IPS-20b (cell line): ENCODE measurements around the gene RAD51B.

Experiments used
- H3K27ac ChIP-seq: one replicate; pipeline ENCODE4 v1.5.1; 2013; ENCODE audit warnings: low read length
- H3K27me3 ChIP-seq: 2 replicates; pipeline ENCODE4 v1.6.1; 2013; ENCODE audit warnings: mild to moderate bottlenecking, low read length, inconsistent platforms; ENCODE audit not compliant: insufficient read depth
- H3K36me3 ChIP-seq: 2 replicates; pipeline ENCODE4 v1.6.1; 2013; ENCODE audit warnings: low read depth, mild to moderate bottlenecking, inconsistent platforms, low read length, moderate library complexity; ENCODE audit not compliant: insufficient read depth
- H3K4me1 ChIP-seq: 2 replicates; pipeline ENCODE4 v1.6.1; 2013; ENCODE audit warnings: mild to moderate bottlenecking, control low read depth, inconsistent platforms, low read length, moderate library complexity; ENCODE audit not compliant: insufficient read depth
- H3K4me3 ChIP-seq: 2 replicates; pipeline ENCODE4 v1.5.1; 2013; ENCODE audit warnings: mild to moderate bottlenecking, low read length, inconsistent platforms
- H3K9ac ChIP-seq: 2 replicates; pipeline ENCODE4 v1.6.1; 2013; ENCODE audit warnings: low read depth, mild to moderate bottlenecking, inconsistent platforms, low read length, moderate library complexity
- H3K9me3 ChIP-seq: 2 replicates; pipeline ENCODE4 v1.6.1; 2013; ENCODE audit warnings: mild to moderate bottlenecking, low read depth, low read length, inconsistent platforms; ENCODE audit not compliant: insufficient read depth

RAD51B gene

DNA sequence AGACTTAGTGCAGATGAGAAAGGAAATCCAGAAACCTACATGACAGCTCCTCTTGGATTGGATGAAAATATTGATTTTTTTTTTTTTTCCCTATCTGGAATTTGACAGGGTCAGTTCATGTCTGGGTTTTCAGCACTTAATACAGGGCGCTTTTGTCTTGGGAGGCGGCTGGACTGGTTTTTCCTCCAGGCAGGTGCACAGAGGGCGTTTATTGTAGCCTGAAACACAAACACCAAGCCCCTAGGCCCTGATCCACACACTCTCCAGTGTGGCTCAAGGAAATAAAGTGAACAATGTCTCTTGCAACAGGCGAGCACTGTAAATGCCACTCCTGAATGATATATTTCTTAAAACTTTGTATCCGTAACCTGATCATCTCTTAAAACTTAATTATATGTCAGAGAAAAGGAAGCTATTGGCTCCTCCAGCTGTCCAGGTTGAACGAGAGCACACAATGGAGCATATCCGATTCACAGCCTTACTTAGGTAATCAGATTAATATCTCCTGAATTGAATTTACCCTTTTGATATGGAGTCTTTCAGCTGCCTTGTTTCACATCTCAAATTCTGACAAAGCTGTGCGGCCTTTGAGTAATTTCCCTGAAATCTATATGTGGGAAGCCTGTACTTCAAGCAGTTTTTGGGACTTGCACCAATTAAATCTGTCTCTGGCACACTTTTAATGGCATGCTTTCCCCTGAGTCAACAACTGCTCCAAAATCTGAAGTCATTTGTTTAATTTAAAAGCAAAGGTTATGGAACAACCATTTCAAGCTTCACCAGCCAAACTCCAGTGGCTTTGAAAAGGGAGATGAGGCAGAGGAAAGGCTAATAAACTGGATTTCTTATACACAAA lies 487.6 kb downstream of the RAD51B start:
- Histone ChIP-seq H3K4me1 (peaks cover 4% of the 10 kb centered on the region; the same call in 1 of the 2 replicates), H3K27me3 (no peaks in the 10 kb centered on the region), H3K9ac (no peak overlapping the region), H3K9me3 (peaks cover 2% of the 10 kb centered on the region; the same call in 1 of the 2 replicates), H3K36me3 (no peaks in the 10 kb centered on the region), H3K27ac (no peak overlapping the region), H3K4me3 (no peak overlapping the region)

DNA sequence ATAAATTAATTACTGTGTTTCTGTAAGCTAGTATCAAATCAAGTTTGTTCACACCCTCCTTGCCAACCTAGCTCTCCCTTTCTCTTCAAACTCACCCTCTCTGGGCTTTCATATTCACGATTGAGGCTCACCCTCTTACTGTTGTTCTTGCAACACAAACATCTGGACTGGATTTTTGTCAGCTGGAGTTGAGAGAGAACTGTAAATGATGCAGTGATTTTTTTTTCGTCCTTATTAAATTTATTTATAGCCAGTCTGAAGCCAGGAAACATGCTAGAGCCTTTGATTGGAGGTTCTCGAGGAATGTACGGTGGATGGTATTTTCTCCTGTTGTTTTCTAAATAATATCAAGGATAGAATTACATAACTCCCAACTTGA lies 488.2 kb downstream of the RAD51B start:
- H3K9ac ChIP-seq: no peak overlapping the region
- peaks cover 4% of the 10 kb centered on the region; the same call in 1 of the 2 replicates for H3K4me1 ChIP-seq
- no peaks in the 10 kb centered on the region for H3K9me3 ChIP-seq
- no peak overlapping the region for H3K4me3 ChIP-seq
- H3K36me3 ChIP-seq: no peaks in the 10 kb centered on the region
- H3K27me3 ChIP-seq: no peaks in the 10 kb centered on the region
- H3K27ac ChIP-seq: no peak overlapping the region

DNA sequence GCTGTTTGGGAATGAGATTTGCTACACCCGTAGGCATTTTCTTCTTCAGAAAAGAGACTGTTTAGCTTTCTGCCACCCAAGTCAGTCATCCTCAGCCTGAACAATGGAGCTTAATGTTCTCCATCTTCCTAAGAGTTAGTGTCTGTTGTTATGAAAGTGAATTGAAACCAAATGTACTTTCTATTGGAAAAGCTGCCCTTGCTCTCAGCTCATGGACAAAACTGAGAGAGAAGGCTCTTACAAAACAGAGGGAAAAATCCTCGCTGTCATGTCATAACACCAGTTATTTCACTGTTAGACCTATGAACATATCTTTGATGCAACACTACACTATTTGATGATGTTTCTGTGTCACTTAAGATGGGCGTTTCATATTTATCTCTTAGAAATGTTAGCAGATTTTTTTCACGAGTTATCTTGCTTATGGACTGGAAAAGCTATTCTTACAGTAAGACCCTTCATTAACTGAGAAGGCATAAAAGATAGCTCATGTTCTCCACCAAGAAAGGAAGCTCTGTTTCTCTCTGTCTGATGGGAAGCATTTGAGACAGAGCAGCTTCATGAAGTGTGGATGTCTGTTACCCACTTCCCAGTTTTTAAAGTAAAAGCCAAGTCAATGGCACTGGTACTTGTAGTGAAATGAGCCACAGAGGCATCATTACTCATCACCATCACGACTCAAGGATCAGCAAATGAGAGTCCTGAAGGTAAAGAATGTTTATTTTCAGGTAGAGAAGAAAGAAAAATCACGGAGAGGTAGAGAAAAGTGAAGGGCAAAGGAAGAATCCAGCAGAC lies 489.3 kb downstream of the RAD51B start:
- Histone ChIP-seq H3K27ac (no peak overlapping the region), H3K9ac (no peak overlapping the region), H3K4me1 (peaks cover 12% of the 10 kb centered on the region; the same call in 1 of the 2 replicates)

DNA sequence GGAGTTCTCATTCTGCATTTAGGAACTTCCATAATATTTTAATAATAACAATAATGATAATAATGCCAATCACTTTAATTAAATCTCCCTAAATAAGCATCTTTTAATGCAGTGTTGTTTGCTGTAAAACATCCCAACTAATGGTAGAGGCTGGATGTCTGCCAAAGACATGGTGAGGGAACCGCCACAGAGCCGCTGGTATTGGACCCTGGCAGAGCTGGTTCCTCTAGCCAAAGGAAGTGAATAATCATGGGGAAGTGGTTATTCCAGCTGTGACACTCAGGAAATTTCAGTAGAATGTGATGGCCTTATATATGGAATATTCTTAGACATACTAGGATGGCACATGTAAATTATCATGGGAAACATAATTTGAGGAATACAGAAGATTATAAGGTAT lies 490.0 kb downstream of the RAD51B start:
- no peaks in the 10 kb centered on the region for H3K27me3 ChIP-seq
- no peaks in the 10 kb centered on the region for H3K36me3 ChIP-seq
- H3K4me3 ChIP-seq: no peak overlapping the region
- no peak overlapping the region for H3K27ac ChIP-seq
- no peak overlapping the region for H3K9ac ChIP-seq
- no peaks in the 10 kb centered on the region for H3K9me3 ChIP-seq
- H3K4me1 ChIP-seq: peaks cover 12% of the 10 kb centered on the region; the same call in 1 of the 2 replicates

More for the DNA sequence above, 489.3 kb downstream of the RAD51B start:
- Histone ChIP-seq H3K27me3 (no peaks in the 10 kb centered on the region), H3K9me3 (no peaks in the 10 kb centered on the region), H3K4me3 (no peak overlapping the region), H3K36me3 (no peaks in the 10 kb centered on the region)

DNA sequence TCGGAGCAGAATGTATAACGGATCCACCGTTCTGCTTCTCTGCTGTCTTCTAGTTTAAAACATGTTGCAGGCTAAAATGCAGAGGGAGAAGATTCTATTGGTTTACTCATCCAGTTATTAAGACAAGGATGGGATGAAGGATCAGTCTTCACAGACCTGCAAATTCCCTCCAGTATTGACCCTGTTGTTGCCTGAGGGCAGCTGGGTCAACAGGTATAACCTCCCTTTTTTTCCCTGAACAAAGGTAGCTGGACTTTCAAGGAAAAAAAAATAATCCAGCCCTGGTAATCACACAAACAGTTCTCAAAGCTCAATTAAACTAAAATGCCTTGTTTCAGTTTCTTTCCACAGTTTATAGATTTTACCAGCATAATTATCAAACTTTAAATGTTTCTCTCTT lies 492.7 kb downstream of the RAD51B start:
- no peak overlapping the region for H3K9ac ChIP-seq
- H3K4me1 ChIP-seq: peaks cover 12% of the 10 kb centered on the region; the same call in 1 of the 2 replicates
- H3K27ac ChIP-seq: no peak overlapping the region
- no peaks in the 10 kb centered on the region for H3K27me3 ChIP-seq
- no peaks in the 10 kb centered on the region for H3K36me3 ChIP-seq
- no peak overlapping the region for H3K4me3 ChIP-seq
- H3K9me3 ChIP-seq: no peaks in the 10 kb centered on the region

DNA sequence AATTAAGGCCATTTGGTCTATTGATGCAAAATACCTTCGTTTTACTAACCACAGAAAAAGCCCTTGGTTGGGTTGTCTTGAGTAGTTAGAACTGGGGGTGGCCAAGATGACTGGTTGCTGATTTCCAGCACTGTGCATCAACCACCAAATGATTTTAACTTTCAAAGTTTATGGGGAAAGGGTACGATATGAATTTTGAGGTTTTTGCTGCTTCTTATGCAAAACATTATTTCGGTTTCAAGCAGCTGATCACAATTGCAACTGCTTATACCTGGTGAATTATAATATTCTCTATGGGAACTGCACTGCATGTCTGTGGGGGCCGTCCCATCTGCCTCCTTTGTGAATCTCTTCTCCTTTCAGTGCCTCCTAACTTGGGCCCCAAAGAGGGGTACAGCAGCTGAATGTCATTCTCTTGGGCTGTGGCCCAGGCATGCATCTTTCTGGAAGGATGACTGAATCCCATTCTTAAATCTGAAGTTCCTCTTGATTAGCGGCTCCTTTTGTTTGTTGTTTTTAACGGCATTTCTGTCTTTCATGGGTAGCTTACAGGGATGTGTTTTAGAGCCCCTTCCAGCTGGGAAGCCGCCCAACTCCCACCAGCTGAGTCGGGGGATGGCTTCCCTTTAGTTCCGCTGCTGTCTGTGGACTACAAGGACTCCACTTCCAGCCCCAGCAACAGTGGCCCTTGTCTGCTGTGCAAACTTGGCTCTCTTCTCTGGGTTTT lies 493.5 kb downstream of the RAD51B start:
- no peak overlapping the region for H3K9ac ChIP-seq
- no peaks in the 10 kb centered on the region for H3K9me3 ChIP-seq
- H3K36me3 ChIP-seq: no peaks in the 10 kb centered on the region
- H3K4me1 ChIP-seq: peaks cover 8% of the 10 kb centered on the region; the same call in 1 of the 2 replicates
- no peaks in the 10 kb centered on the region for H3K27me3 ChIP-seq
- no peak overlapping the region for H3K4me3 ChIP-seq
- no peak overlapping the region for H3K27ac ChIP-seq

DNA sequence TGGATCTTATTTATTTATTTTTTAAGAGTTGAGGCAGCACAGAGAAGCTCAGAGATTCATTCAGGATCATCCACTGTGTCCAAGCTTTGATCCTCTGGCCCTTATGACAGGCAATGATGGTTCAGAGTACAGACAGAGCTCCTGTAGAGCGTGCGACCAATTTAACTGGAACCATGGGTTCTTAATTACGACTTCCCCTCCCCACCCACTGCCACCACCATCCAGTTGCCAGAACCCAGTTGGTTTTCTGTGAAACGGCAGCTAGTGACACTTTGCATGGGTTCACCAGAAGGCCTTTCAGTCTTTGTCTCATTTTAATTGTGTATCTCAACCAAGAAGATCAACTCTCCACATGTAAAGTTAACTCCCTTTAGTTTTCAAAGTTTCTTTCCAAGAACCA lies 495.1 kb downstream of the RAD51B start:
- Histone ChIP-seq H3K9ac (no peak overlapping the region), H3K27ac (no peak overlapping the region), H3K4me1 (peaks cover 8% of the 10 kb centered on the region; the same call in 1 of the 2 replicates), H3K9me3 (no peaks in the 10 kb centered on the region), H3K4me3 (no peak overlapping the region), H3K27me3 (no peaks in the 10 kb centered on the region), H3K36me3 (no peaks in the 10 kb centered on the region)

DNA sequence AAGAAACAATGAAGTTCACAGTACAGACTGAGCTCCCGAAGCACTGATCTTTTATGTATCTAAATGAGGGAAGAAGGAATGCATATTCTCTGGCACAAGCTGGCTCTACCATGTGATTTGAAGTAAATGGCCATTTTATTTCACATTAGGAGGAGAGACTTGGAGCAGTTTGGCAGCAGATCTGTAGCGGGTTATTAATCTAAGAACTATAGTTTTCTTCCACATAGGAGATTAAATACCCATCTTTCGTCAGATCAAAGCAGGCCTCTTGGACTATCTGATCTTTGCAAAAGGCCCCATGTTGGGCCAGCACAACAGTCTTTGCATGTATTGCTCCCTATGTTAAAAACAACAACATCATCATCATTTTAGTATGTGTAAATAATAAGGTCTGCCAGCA lies 495.5 kb downstream of the RAD51B start:
- Histone ChIP-seq H3K27me3 (no peaks in the 10 kb centered on the region), H3K27ac (no peak overlapping the region), H3K36me3 (no peaks in the 10 kb centered on the region), H3K9me3 (no peaks in the 10 kb centered on the region), H3K4me3 (no peak overlapping the region), H3K9ac (no peak overlapping the region), H3K4me1 (peaks cover 8% of the 10 kb centered on the region; the same call in 1 of the 2 replicates)

DNA sequence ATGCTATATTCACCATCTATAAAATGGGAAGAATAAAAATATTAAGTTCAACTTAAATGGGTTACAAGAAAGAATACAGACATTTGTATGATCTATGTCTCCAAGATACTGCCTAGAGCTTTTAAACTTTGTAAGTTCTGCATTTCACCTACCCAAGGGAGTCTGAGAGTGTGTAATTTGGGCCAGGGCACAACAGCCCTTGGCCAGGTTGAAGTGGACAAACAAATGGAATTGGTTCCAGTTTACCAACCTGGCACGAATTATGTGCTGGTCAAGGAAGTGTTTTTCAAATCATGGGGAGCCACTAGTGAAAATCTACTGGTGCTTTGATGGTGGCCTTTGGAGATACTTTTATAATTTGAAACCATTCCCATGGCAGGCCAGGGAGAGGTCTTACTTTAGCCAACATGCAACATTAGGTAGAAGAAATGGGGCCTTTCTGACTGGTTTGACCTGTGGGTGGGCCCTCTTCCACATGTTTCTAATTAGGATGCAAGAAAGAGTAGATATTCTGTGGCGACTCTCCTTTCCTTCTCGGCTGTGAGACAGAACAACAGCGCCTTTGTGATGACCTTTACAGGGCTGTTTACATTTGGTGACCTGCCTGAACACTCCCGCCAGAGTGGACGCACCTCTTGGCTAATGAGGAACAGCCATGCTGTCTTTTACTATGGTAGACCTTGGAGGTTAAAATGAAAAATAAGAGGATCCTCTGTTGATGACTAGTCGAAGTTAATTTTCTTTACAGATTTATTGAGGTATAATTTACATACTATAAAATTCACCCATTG lies 496.7 kb downstream of the RAD51B start:
- H3K36me3 ChIP-seq: no peaks in the 10 kb centered on the region
- H3K27me3 ChIP-seq: no peaks in the 10 kb centered on the region
- no peaks in the 10 kb centered on the region for H3K9me3 ChIP-seq
- no peak overlapping the region for H3K4me3 ChIP-seq
- H3K27ac ChIP-seq: no peak overlapping the region
- peaks cover 8% of the 10 kb centered on the region; the same call in 1 of the 2 replicates for H3K4me1 ChIP-seq
- H3K9ac ChIP-seq: no peak overlapping the region

DNA sequence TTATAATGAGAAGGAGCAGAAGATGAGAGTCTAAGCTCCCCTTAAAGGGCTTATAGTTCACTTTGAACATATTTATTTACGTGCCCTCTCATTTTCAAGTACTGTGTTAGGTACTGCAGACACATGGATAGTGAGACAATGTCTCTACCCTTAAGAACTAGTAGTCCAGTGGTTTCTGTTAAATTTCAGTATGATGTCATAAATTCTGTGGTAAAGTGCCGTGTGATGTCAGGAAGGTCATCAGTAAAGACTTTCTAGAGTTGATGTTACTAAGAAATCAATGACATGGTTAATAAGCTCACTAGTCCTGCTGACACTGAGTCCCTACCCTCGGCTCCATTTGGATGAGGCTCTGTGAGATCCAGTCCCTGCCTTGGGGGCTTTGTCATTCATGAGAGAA lies 497.7 kb downstream of the RAD51B start:
- H3K4me1 ChIP-seq: peaks cover 8% of the 10 kb centered on the region; the same call in 1 of the 2 replicates
- no peaks in the 10 kb centered on the region for H3K27me3 ChIP-seq
- no peaks in the 10 kb centered on the region for H3K36me3 ChIP-seq
- no peak overlapping the region for H3K4me3 ChIP-seq
- no peak overlapping the region for H3K27ac ChIP-seq
- no peak overlapping the region for H3K9ac ChIP-seq
- no peaks in the 10 kb centered on the region for H3K9me3 ChIP-seq

DNA sequence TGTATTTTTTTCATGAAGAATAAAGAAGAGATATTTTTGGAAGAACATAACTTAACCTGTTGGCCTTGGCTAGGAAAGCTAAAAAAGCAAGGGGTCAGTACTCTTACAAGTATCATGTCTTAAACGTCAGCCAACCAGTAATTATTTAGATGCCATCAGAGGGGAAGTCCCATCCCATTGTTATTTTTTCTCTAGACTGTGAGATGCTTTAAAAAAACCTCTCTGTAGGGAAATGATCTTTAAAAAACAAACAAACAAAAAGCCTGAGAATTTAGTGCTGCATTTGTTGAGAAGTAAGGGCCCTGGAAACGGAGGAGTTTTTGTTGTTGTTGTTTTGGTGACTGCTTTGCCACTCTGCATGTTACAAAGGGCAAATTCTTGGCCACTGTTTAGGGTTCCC lies 499.2 kb downstream of the RAD51B start:
- Histone ChIP-seq H3K4me1 (no peaks in the 10 kb centered on the region; the same call in 1 of the 2 replicates), H3K9me3 (no peaks in the 10 kb centered on the region), H3K4me3 (no peak overlapping the region), H3K27me3 (no peaks in the 10 kb centered on the region), H3K36me3 (no peaks in the 10 kb centered on the region), H3K27ac (no peak overlapping the region), H3K9ac (no peak overlapping the region)
